Trophoblast cell (in vitro differentiated cells and primary cell): ENCODE results near the gene IGF1.

Experiments
- DNase-seq, 2 donors: peaks; one replicate each; pipeline ENCODE4 v3.0.0-alpha.2; 2016
- H2AFZ ChIP-seq: 2 replicates; pipeline ENCODE4 v1.6.1; 2013; ENCODE audit warnings: low read length, moderate library complexity, mild to moderate bottlenecking; ENCODE audit not compliant: insufficient read depth, poor library complexity
- H2AK5ac ChIP-seq: 2 replicates; pipeline ENCODE4 v1.6.1; 2013; ENCODE audit warnings: mild to moderate bottlenecking, low read length
- H2BK120ac ChIP-seq: 2 replicates; pipeline ENCODE4 v1.6.1; 2013; ENCODE audit warnings: low read length, mild to moderate bottlenecking, moderate library complexity; ENCODE audit not compliant: insufficient read depth, poor library complexity
- H2BK12ac ChIP-seq: 2 replicates; pipeline ENCODE4 v1.6.1; 2013; ENCODE audit warnings: mild to moderate bottlenecking, low read length, moderate library complexity
- H2BK5ac ChIP-seq: 2 replicates; pipeline ENCODE4 v1.6.1; 2013; ENCODE audit warnings: low read length, low read depth, moderate library complexity, mild to moderate bottlenecking; ENCODE audit not compliant: poor library complexity
- H3K14ac ChIP-seq: 2 replicates; pipeline ENCODE4 v1.6.1; 2013; ENCODE audit warnings: mild to moderate bottlenecking, low read length
- H3K18ac ChIP-seq: 2 replicates; pipeline ENCODE4 v1.6.1; 2013; ENCODE audit warnings: mild to moderate bottlenecking, low read length
- H3K23ac ChIP-seq: 2 replicates; pipeline ENCODE4 v1.6.1; 2013; ENCODE audit warnings: low read length
- H3K27ac ChIP-seq: 2 replicates; pipeline ENCODE4 v1.5.1; 2013; ENCODE audit warnings: low read depth, mild to moderate bottlenecking, inconsistent platforms, low read length, moderate library complexity
- H3K27me3 ChIP-seq: 2 replicates; pipeline ENCODE4 v1.6.1; 2013; ENCODE audit warnings: inconsistent platforms, mild to moderate bottlenecking, low read length, moderate library complexity; ENCODE audit not compliant: insufficient read depth
- H3K36me3 ChIP-seq, 2 experiments: 1 replicate in 1 of 2; 2 replicates in 1 of 2; pipeline ENCODE4 v1.6.1; 2013; ENCODE audit warnings: low read length in 2 of 2, mild to moderate bottlenecking in 2 of 2, moderate library complexity in 1 of 2; ENCODE audit not compliant: insufficient read depth in 2 of 2, control insufficient read depth in 1 of 2
- H3K4ac ChIP-seq: 2 replicates; pipeline ENCODE4 v1.6.1; 2013; ENCODE audit warnings: low read depth, mild to moderate bottlenecking, low read length, moderate library complexity
- H3K4me1 ChIP-seq, 2 experiments: 1 replicate in 1 of 2; 2 replicates in 1 of 2; pipeline ENCODE4 v1.6.1; 2013; ENCODE audit warnings: low read length in 2 of 2, mild to moderate bottlenecking in 2 of 2, moderate library complexity in 1 of 2; ENCODE audit not compliant: insufficient read depth in 2 of 2, control insufficient read depth in 1 of 2
- H3K4me2 ChIP-seq: 2 replicates; pipeline ENCODE4 v1.6.1; 2013; ENCODE audit warnings: inconsistent platforms, mild to moderate bottlenecking, low read length, moderate library complexity
- H3K4me3 ChIP-seq: 2 replicates; pipeline ENCODE4 v1.5.1; 2013; ENCODE audit warnings: mild to moderate bottlenecking, low read depth, low read length, inconsistent platforms
- H3K79me1 ChIP-seq: one replicate; pipeline ENCODE4 v1.6.1; 2013; ENCODE audit warnings: low read length
- H3K79me2 ChIP-seq: 2 replicates; pipeline ENCODE4 v1.6.1; 2013; ENCODE audit warnings: low read length, mild to moderate bottlenecking; ENCODE audit not compliant: control insufficient read depth, insufficient read depth, poor library complexity
- H3K9ac ChIP-seq: 2 replicates; pipeline ENCODE4 v1.6.1; 2013; ENCODE audit warnings: mild to moderate bottlenecking, low read length
- H3K9me3 ChIP-seq: 2 replicates; pipeline ENCODE4 v1.6.1; 2013; ENCODE audit warnings: low read depth, mild to moderate bottlenecking, control low read depth, inconsistent platforms, low read length; ENCODE audit not compliant: insufficient read depth
- H4K12ac ChIP-seq: 2 replicates; pipeline ENCODE4 v1.6.1; 2013; ENCODE audit warnings: low read depth, mild to moderate bottlenecking, low read length, moderate library complexity
- H4K8ac ChIP-seq: 2 replicates; pipeline ENCODE4 v1.6.1; 2013; ENCODE audit warnings: low read depth, mild to moderate bottlenecking, low read length, moderate library complexity
- H4K91ac ChIP-seq: one replicate; pipeline ENCODE4 v1.6.1; 2013; ENCODE audit warnings: low read depth, mild to moderate bottlenecking, low read length, moderate library complexity
- WGBS: extraction: QIAGEN DNeasy Blood & Tissue Kit; methylation state at CpG from one replicate; pipeline ENCODE4 v1.1.7; 2013; ENCODE audit warnings: missing lambda C conversion rate; ENCODE audit not compliant: insufficient read length, insufficient coverage; ENCODE audit errors: extremely low coverage; 5-methylcytosine and 5-hydroxymethylcytosine counted together

Gene IGF1

GRCh38 chr12:102376781-102377180 lies 103.6 kb downstream of the IGF1 start:
- H2AK5ac ChIP-seq: no peak overlapping the region
- H3K27ac ChIP-seq: no peak overlapping the region
- no peak overlapping the region for H3K18ac ChIP-seq
- no peak overlapping the region for H2BK5ac ChIP-seq
- no peaks in the 10 kb centered on the region for H3K79me2 ChIP-seq
- H2AFZ ChIP-seq: no peak overlapping the region
- H3K27me3 ChIP-seq: no peaks in the 10 kb centered on the region
- H3K9ac ChIP-seq: no peak overlapping the region
- no peak overlapping the region for H3K4me2 ChIP-seq
- no peak for DNase-seq
- H4K8ac ChIP-seq: no peak overlapping the region
- no peak overlapping the region for H3K14ac ChIP-seq
- H2BK12ac ChIP-seq: no peak overlapping the region
- H3K4me1 ChIP-seq: no peaks in the 10 kb centered on the region
- no peak overlapping the region for H3K23ac ChIP-seq
- H3K4ac ChIP-seq: no peak overlapping the region
- no peaks in the 10 kb centered on the region for H3K36me3 ChIP-seq
- H3K4me3 ChIP-seq: no peak overlapping the region
- no peak overlapping the region for H4K12ac ChIP-seq
- no peaks in the 10 kb centered on the region for H3K79me1 ChIP-seq
- no peak overlapping the region for H2BK120ac ChIP-seq
- H4K91ac ChIP-seq: no peak overlapping the region
- no peaks in the 10 kb centered on the region for H3K9me3 ChIP-seq

- Histone ChIP-seq H3K9me3 (no peaks in the 10 kb centered on the region), H3K23ac (no peak overlapping the region), H2BK120ac (no peak overlapping the region), H3K27me3 (no peaks in the 10 kb centered on the region), H3K4ac (no peak overlapping the region), H3K4me3 (no peak overlapping the region), H2AK5ac (no peak overlapping the region), H3K14ac (no peak overlapping the region), H2AFZ (no peak overlapping the region), H3K4me2 (no peak overlapping the region), H3K79me2 (no peaks in the 10 kb centered on the region), H3K18ac (no peak overlapping the region), H3K4me1 (no peaks in the 10 kb centered on the region), H4K12ac (no peak overlapping the region), H4K8ac (no peak overlapping the region), H3K27ac (no peak overlapping the region), H2BK12ac (no peak overlapping the region), H2BK5ac (no peak overlapping the region), H3K9ac (no peak overlapping the region), H3K36me3 (no peaks in the 10 kb centered on the region), H4K91ac (no peak overlapping the region), H3K79me1 (no peaks in the 10 kb centered on the region)
- WGBS: no CpG with 5 or more reads among the region's 5 CpGs
- DNase-seq: no peak
Observed at GRCh38 chr12:102376181-102376747, 104.1 kb downstream of the IGF1 start.

GRCh38 chr12:102374190-102374589 lies 106.2 kb downstream of the IGF1 start:
- no peak overlapping the region for H3K14ac ChIP-seq
- H3K4me1 ChIP-seq: no peaks in the 10 kb centered on the region
- no peaks in the 10 kb centered on the region for H3K79me1 ChIP-seq
- H4K8ac ChIP-seq: no peak overlapping the region
- WGBS: no CpG with 5 or more reads among the region's 1 CpG
- H3K27ac ChIP-seq: no peak overlapping the region
- H3K27me3 ChIP-seq: no peaks in the 10 kb centered on the region
- peak in 1 of 2 donors; percentile 13 for DNase-seq
- H3K9ac ChIP-seq: no peak overlapping the region
- H3K4me2 ChIP-seq: no peak overlapping the region
- H4K91ac ChIP-seq: no peak overlapping the region
- no peak overlapping the region for H3K4ac ChIP-seq
- no peak overlapping the region for H3K4me3 ChIP-seq
- H3K23ac ChIP-seq: no peak overlapping the region
- no peak overlapping the region for H3K18ac ChIP-seq
- no peak overlapping the region for H2BK5ac ChIP-seq
- H3K36me3 ChIP-seq: no peaks in the 10 kb centered on the region
- no peak overlapping the region for H2BK12ac ChIP-seq
- peaks cover 6% of the 10 kb centered on the region for H3K9me3 ChIP-seq
- no peaks in the 10 kb centered on the region for H3K79me2 ChIP-seq
- no peak overlapping the region for H4K12ac ChIP-seq
- no peak overlapping the region for H2AK5ac ChIP-seq
- no peak overlapping the region for H2AFZ ChIP-seq
- no peak overlapping the region for H2BK120ac ChIP-seq

GRCh38 chr12:102372087-102372486 lies 108.3 kb downstream of the IGF1 start:
- H2BK5ac ChIP-seq: no peak overlapping the region
- no peak overlapping the region for H3K4ac ChIP-seq
- no peak overlapping the region for H3K4me2 ChIP-seq
- no peak overlapping the region for H4K8ac ChIP-seq
- no peak overlapping the region for H3K14ac ChIP-seq
- no peak overlapping the region for H3K18ac ChIP-seq
- no peak overlapping the region for H2BK12ac ChIP-seq
- no peaks in the 10 kb centered on the region for H3K79me1 ChIP-seq
- no peak overlapping the region for H3K4me3 ChIP-seq
- no peak overlapping the region for H4K91ac ChIP-seq
- H4K12ac ChIP-seq: no peak overlapping the region
- no peak for DNase-seq
- no peak overlapping the region for H3K27ac ChIP-seq
- WGBS: no CpG with 5 or more reads among the region's 3 CpGs
- no peak overlapping the region for H2AFZ ChIP-seq
- peaks cover 10% of the 10 kb centered on the region for H3K9me3 ChIP-seq
- H3K36me3 ChIP-seq: no peaks in the 10 kb centered on the region
- H2BK120ac ChIP-seq: no peak overlapping the region
- no peak overlapping the region for H3K23ac ChIP-seq
- H3K9ac ChIP-seq: no peak overlapping the region
- H3K27me3 ChIP-seq: no peaks in the 10 kb centered on the region
- H2AK5ac ChIP-seq: no peak overlapping the region
- H3K79me2 ChIP-seq: no peaks in the 10 kb centered on the region
- H3K4me1 ChIP-seq: no peaks in the 10 kb centered on the region
